ENCODE measurements around the gene C6orf120. TPM values are rescaled to one million over a fixed set of nuclear protein-coding genes. Genes with fewer than 3 reads are reported as not detected.

C6orf120 gene
- total RNA-seq, 4 donors from 2014 or later: 20.8 to 28.8 (median 25.6) TPM

GRCh38 chr6:169700296-169700695 lies 1.6 kb upstream of the C6orf120 start:
- TF ChIP-seq CTCF (IDR thresholded peaks at IDR 0.05) (no peak), POLR2A (IDR thresholded peaks at IDR 0.05) (no peak)
- WGBS, 2 donors: 27 to 42% methylated on average over 5 of the region's 5 CpGs
- no peak for DNase-seq (ENCODE audit: low spot score in 2 of 2)
- intact Hi-C loops (cut with DNase I; ENCODE audit: low total_unique reads): no loop called here
- no peak overlapping the region for H3K4me3 ChIP-seq (ENCODE audit: low read depth, poor library complexity, severe bottlenecking)

GRCh38 chr6:169701311-169701953 lies 494 bp upstream of the C6orf120 start:
- peak in 1 of 2 donors; percentile 88 for DNase-seq (ENCODE audit: low spot score in 2 of 2)
- TF ChIP-seq CTCF (IDR thresholded peaks at IDR 0.05) (no peak), POLR2A (IDR thresholded peaks at IDR 0.05) (no peak)
- intact Hi-C loops (cut with DNase I; ENCODE audit: low total_unique reads): no loop called here
- H3K4me3 ChIP-seq (ENCODE audit: low read depth, poor library complexity, severe bottlenecking): peak overlapping the region; percentile 94
- 1% methylated on average over 35 of the region's 54 CpGs for whole genome bisulfite sequencing, 2 donors

GRCh38 chr6:169702840-169703246 lies 917 bp downstream of the C6orf120 start:
- DNase-seq (ENCODE audit: low spot score in 2 of 2): no peak
- TF ChIP-seq CTCF (IDR thresholded peaks at IDR 0.05) (no peak), POLR2A (IDR thresholded peaks at IDR 0.05) (no peak)
- 2 to 4% methylated on average over 22 of the region's 22 CpGs for WGBS, 2 donors
- peak overlapping the region; percentile 94 for H3K4me3 ChIP-seq (ENCODE audit: low read depth, poor library complexity, severe bottlenecking)
- intact Hi-C loops (cut with DNase I; ENCODE audit: low total_unique reads): no loop called here

- no peak for TF ChIP-seq CTCF (IDR thresholded peaks at IDR 0.05)
- intact Hi-C loops (cut with DNase I; ENCODE audit: low total_unique reads): no loop called here
- H3K4me3 ChIP-seq (ENCODE audit: low read depth, poor library complexity, severe bottlenecking): no peak overlapping the region
- WGBS, 2 donors: 86 to 93% methylated on average over 2 of the region's 2 CpGs
- no peak for DNase-seq (ENCODE audit: low spot score in 2 of 2)
Measured at GRCh38 chr6:169707772-169708171, 5.8 kb downstream of the C6orf120 start.

- H3K4me3 ChIP-seq (ENCODE audit: low read depth, poor library complexity, severe bottlenecking): no peak overlapping the region
- no peak for DNase-seq (ENCODE audit: low spot score in 2 of 2)
- TF ChIP-seq POLR2A (IDR thresholded peaks at IDR 0.05): no peak
- TF ChIP-seq CTCF (IDR thresholded peaks at IDR 0.05): no peak
- intact Hi-C loops (cut with DNase I; ENCODE audit: low total_unique reads): no loop called here
Measured at GRCh38 chr6:169709293-169709692, 7.4 kb downstream of the C6orf120 start.

- no peak for DNase-seq (ENCODE audit: low spot score in 2 of 2)
- intact Hi-C loops (cut with DNase I; ENCODE audit: low total_unique reads): no loop called here
- no peak for TF ChIP-seq POLR2A (IDR thresholded peaks at IDR 0.05)
- no peak for TF ChIP-seq CTCF (IDR thresholded peaks at IDR 0.05)
- H3K4me3 ChIP-seq (ENCODE audit: low read depth, poor library complexity, severe bottlenecking): no peak overlapping the region
- WGBS, 2 donors: 76 to 81% methylated on average over 3 of the region's 3 CpGs
Measured at GRCh38 chr6:169710009-169710408, 8.1 kb downstream of the C6orf120 start.

Measured in lower leg skin (tissue), 4 donors.